SKM-1 (cell line): Measurements from ENCODE around the gene TRIM21.
"Not testable (repeated sequence)": the region's sequence is repeated elsewhere in the genome, so short reads cannot be mapped to it uniquely, and the experiment has no call there.

Experiments
- DNase-seq: peaks from one replicate; lab custom pipeline; 2025; ENCODE audit not compliant: unreplicated experiment; lab: John Stamatoyannopoulos, UW

Gene TRIM21

GRCh38 chr11:4393209-4393857, at the start of gene TRIM21:
TRIM21 (minus strand) TSS chr11:4393702; CDS start chr11:4390409, 3,293 bp downstream.
- peak; percentile 96 for DNase-seq

- DNase-seq: peak; percentile 79
Observed at GRCh38 chr11:4441515-4441914, 48.0 kb upstream of the TRIM21 start.

GRCh38 chr11:4436411-4436810, 42.9 kb upstream of the TRIM21 start:
- peak; percentile 50 for DNase-seq

- no peak for DNase-seq
Observed at GRCh38 chr11:4433856-4434255, 40.4 kb upstream of the TRIM21 start.

GRCh38 chr11:4430051-4430450, 36.5 kb upstream of the TRIM21 start:
- no peak for DNase-seq

GRCh38 chr11:4418403-4418802, 24.9 kb upstream of the TRIM21 start:
- DNase-seq: no peak

- DNase-seq: no peak
Observed at GRCh38 chr11:4416816-4417215, 23.3 kb upstream of the TRIM21 start.

- no peak for DNase-seq
Observed at GRCh38 chr11:4416306-4416705, 22.8 kb upstream of the TRIM21 start.

- DNase-seq: not testable (repeated sequence)
Observed at GRCh38 chr11:4406206-4406605, 12.7 kb upstream of the TRIM21 start.

- DNase-seq: no peak
Observed at GRCh38 chr11:4393858-4394223, 339 bp upstream of the TRIM21 start.

GRCh38 chr11:4388221-4388620, 5.3 kb downstream of the TRIM21 start:
- no peak for DNase-seq

- DNase-seq: no peak
Observed at GRCh38 chr11:4385978-4386740, 7.3 kb downstream of the TRIM21 start.

GRCh38 chr11:4381901-4382300, 11.6 kb downstream of the TRIM21 start:
- no peak for DNase-seq

GRCh38 chr11:4375431-4376140, 17.9 kb downstream of the TRIM21 start:
- DNase-seq: no peak

GRCh38 chr11:4370166-4370565, 23.3 kb downstream of the TRIM21 start:
- no peak for DNase-seq

- DNase-seq: no peak
Observed at GRCh38 chr11:4368286-4368685, 25.2 kb downstream of the TRIM21 start, which contains the start of gene OR52B4. OR52B4 (minus strand) TSS chr11:4368386; CDS start chr11:4368295, 91 bp downstream.

- DNase-seq: not testable (repeated sequence)
Observed at GRCh38 chr11:4348142-4348541, 45.4 kb downstream of the TRIM21 start.

GRCh38 chr11:4345366-4345765, 48.1 kb downstream of the TRIM21 start:
- not testable (repeated sequence) for DNase-seq
